Liver (tissue), 9 donors: ENCODE data around the gene GTF3C4. TPM values are rescaled to one million over a fixed set of nuclear protein-coding genes. Genes with fewer than 3 reads are reported as not detected.

ENCODE experiments used
- DNase-seq: peaks from one replicate; pipeline ENCODE4 v3.0.0-alpha.2; 2017; ENCODE audit warnings: low spot score
- H3K27ac ChIP-seq, 2 donors: one replicate each; pipeline ENCODE4 v1.7.0; 2013; ENCODE audit warnings: inconsistent platforms in 2 of 2, low read length in 2 of 2, control low read depth in 1 of 2, low read depth in 1 of 2, mild to moderate bottlenecking in 1 of 2
- H3K27me3 ChIP-seq, 4 donors: one replicate each; pipeline versions ENCODE4 v1.6.1 to v1.7.0; 2013; ENCODE audit warnings: low read length in 3 of 4, inconsistent platforms in 1 of 4, mild to moderate bottlenecking in 1 of 4, moderate library complexity in 1 of 4; ENCODE audit not compliant: control insufficient read depth in 4 of 4, insufficient read depth in 4 of 4
- H3K36me3 ChIP-seq, 4 donors: one replicate each; pipeline versions ENCODE4 v1.6.1 to v1.7.0; 2013; ENCODE audit warnings: low read length in 3 of 4, mild to moderate bottlenecking in 3 of 4, low read depth in 1 of 4, moderate library complexity in 1 of 4; ENCODE audit not compliant: control insufficient read depth in 4 of 4, insufficient read depth in 3 of 4
- H3K4me1 ChIP-seq, 4 donors: one replicate each; pipeline versions ENCODE4 v1.6.1 to v1.7.0; 2013; ENCODE audit warnings: low read length in 3 of 4, mild to moderate bottlenecking in 3 of 4, moderate library complexity in 1 of 4; ENCODE audit not compliant: control insufficient read depth in 4 of 4, insufficient read depth in 4 of 4
- H3K4me3 ChIP-seq, 3 donors: one replicate each; pipeline versions ENCODE4 v1.6.1 to v1.7.0; 2013; ENCODE audit warnings: low read length in 3 of 3, control low read depth in 1 of 3, low read depth in 1 of 3, mild to moderate bottlenecking in 1 of 3
- H3K9ac ChIP-seq, 2 donors: one replicate each; pipeline ENCODE4 v1.7.0; 2013; ENCODE audit warnings: low read length in 2 of 2, mild to moderate bottlenecking in 2 of 2, moderate library complexity in 2 of 2, control low read depth in 1 of 2, low read depth in 1 of 2
- H3K9me3 ChIP-seq, 4 donors: one replicate each; pipeline versions ENCODE4 v1.6.1 to v1.7.0; 2013; ENCODE audit warnings: low read length in 3 of 4; ENCODE audit not compliant: control insufficient read depth in 4 of 4
- ATF3 ChIP-seq: IDR thresholded peaks from 2 replicates; pipeline ENCODE4 v1.6.1; 2016; ENCODE audit warnings: antibody characterized with exemption
- CTCF ChIP-seq: fragments of 150-350 bp; IDR thresholded peaks from 2 replicates; pipeline ENCODE4 v1.5.1; 2017; ENCODE audit warnings: improper control_type of control experiment, low read depth, low read length; ENCODE audit not compliant: missing input control
- EGR1 ChIP-seq, 2 donors: IDR thresholded peaks; 2 replicates each; pipeline ENCODE4 v1.6.1; 2016 to 2018; ENCODE audit warnings: antibody characterized with exemption in 2 of 2, low read depth in 2 of 2
- FOXA1 ChIP-seq: IDR thresholded peaks from 2 replicates; pipeline ENCODE4 v1.6.1; 2016; ENCODE audit warnings: antibody characterized with exemption
- FOXA2 ChIP-seq: IDR thresholded peaks from 2 replicates; pipeline ENCODE4 v1.6.1; 2016; ENCODE audit warnings: antibody characterized with exemption
- GABPA ChIP-seq, 2 donors: IDR thresholded peaks in 1 of 2; conservative IDR thresholded peaks in 1 of 2; 2 replicates each; pipeline ENCODE4 v1.6.1; 2016; ENCODE audit warnings: antibody characterized with exemption in 2 of 2, mild to moderate bottlenecking in 1 of 2, moderate library complexity in 1 of 2
- HNF4A ChIP-seq, 2 donors: conservative IDR thresholded peaks; 2 replicates each; pipeline ENCODE4 v1.6.1; 2016; ENCODE audit warnings: antibody characterized with exemption in 2 of 2, mild to moderate bottlenecking in 2 of 2
- HNF4G ChIP-seq: IDR thresholded peaks from 2 replicates; pipeline ENCODE4 v1.6.1; 2016; ENCODE audit warnings: antibody characterized with exemption
- JUND ChIP-seq, 2 donors: IDR thresholded peaks; 2 replicates each; pipeline ENCODE4 v1.6.1; 2016; ENCODE audit warnings: antibody characterized with exemption in 2 of 2
- MAX ChIP-seq: IDR thresholded peaks from 2 replicates; pipeline ENCODE4 v1.6.1; 2016; ENCODE audit warnings: antibody characterized with exemption
- NR2F2 ChIP-seq: IDR thresholded peaks from 2 replicates; pipeline ENCODE4 v1.6.1; 2016; ENCODE audit warnings: antibody characterized with exemption
- RAD21 ChIP-seq, 2 donors: IDR thresholded peaks; 2 replicates each; pipeline ENCODE4 v1.6.1; 2016; ENCODE audit warnings: antibody characterized with exemption in 2 of 2, mild to moderate bottlenecking in 2 of 2
- REST ChIP-seq: IDR thresholded peaks from 2 replicates; pipeline ENCODE4 v1.6.1; 2016; ENCODE audit warnings: antibody characterized with exemption, mild to moderate bottlenecking
- SP1 ChIP-seq: IDR thresholded peaks from 2 replicates; pipeline ENCODE4 v1.6.1; 2018; ENCODE audit warnings: antibody characterized with exemption, mild to moderate bottlenecking
- TAF1 ChIP-seq: conservative IDR thresholded peaks from 2 replicates; pipeline ENCODE4 v1.6.1; 2016; ENCODE audit warnings: antibody characterized with exemption, mild to moderate bottlenecking
- YY1 ChIP-seq: IDR thresholded peaks from 2 replicates; pipeline ENCODE4 v1.6.1; 2016; ENCODE audit warnings: antibody characterized with exemption, mild to moderate bottlenecking
- ZBTB33 ChIP-seq: IDR thresholded peaks from 2 replicates; pipeline ENCODE4 v1.6.1; 2016; ENCODE audit warnings: antibody characterized with exemption
- WGBS: extraction: QIAGEN DNeasy Blood & Tissue Kit; methylation state at CpG from one replicate; pipeline ENCODE4 v1.1.7; 2013; 5-methylcytosine and 5-hydroxymethylcytosine counted together
- polyA plus RNA-seq, 2 donors: library from polyadenylated mRNA; stranded (reverse) in 1 of 2; unstranded in 1 of 2; fragments of 200-250 nt in 1 of 2; fragments of >200 nt in 1 of 2; fragmentation: Nextera tagmentation in 1 of 2; extraction: Ambion mirVana in 1 of 2; gene quantifications; one replicate each; pipeline versions ENCODE4 v1.2.1 to v1.2.3, GENCODE V29; 2013 to 2015
- total RNA-seq, 2 donors: library from RNA; depleted of rRNA; stranded (reverse); fragments of >200 nt; gene quantifications; one replicate each; pipeline ENCODE4 v1.2.3, GENCODE V29; 2014
- donor health status: healthy.
- donor health status: healthy.
- donor health status: healthy.
- donor health status: healthy.
- donor health status: healthy.

The GTF3C4 gene
- total and polyA plus RNA-seq, 4 donors: 1.4 to 7.2 (median 5.0) TPM

- TF ChIP-seq REST (no peak), HNF4A (conservative IDR thresholded peaks at IDR 0.05) (no peak), HNF4G (no peak), SP1 (no peak)
These were observed 39.5 kb upstream of the GTF3C4 start (continued) for GRCh38 chr9:132630811-132631210.

GRCh38 chr9:132631280-132631679, 39.0 kb upstream of the GTF3C4 start:
- no peak for TF ChIP-seq HNF4A (conservative IDR thresholded peaks at IDR 0.05)
- TF ChIP-seq SP1: no peak
- TF ChIP-seq GABPA (IDR thresholded peaks at IDR 0.05 in 1 of 2, conservative IDR thresholded peaks at IDR 0.05 in 1 of 2): no peak
- no peak for TF ChIP-seq HNF4G
- no peak for TF ChIP-seq REST
- TF ChIP-seq TAF1: no peak
- TF ChIP-seq ATF3: no peak
- TF ChIP-seq MAX: no peak
- no peak for TF ChIP-seq NR2F2
- no peak for TF ChIP-seq FOXA2
- no peak for TF ChIP-seq ZBTB33
- TF ChIP-seq FOXA1: no peak
- TF ChIP-seq YY1: no peak
- no peak for TF ChIP-seq JUND (IDR thresholded peaks at IDR 0.05)
- TF ChIP-seq EGR1 (IDR thresholded peaks at IDR 0.05; ENCODE audit: low read depth in 2 of 2): no peak
- TF ChIP-seq CTCF: no peak
- no peak for TF ChIP-seq RAD21 (IDR thresholded peaks at IDR 0.05)
- Histone ChIP-seq H3K36me3 (peaks cover 8 to 52% (median 27%) of the 10 kb centered on the region in 4 donors), H3K27me3 (no peaks in the 10 kb centered on the region), H3K9ac (no peak overlapping the region), H3K9me3 (no peaks in the 10 kb centered on the region), H3K27ac (no peak overlapping the region), H3K4me1 (no peaks in the 10 kb centered on the region), H3K4me3 (no peak overlapping the region)
- DNase-seq: no peak
- WGBS: 94% methylated on average over 5 of the region's 5 CpGs
